ENCODE data around the gene NDE1.

The NDE1 gene

GRCh38 chr16:15739950-15740349, 89.9 kb downstream of the NDE1 start:
- no peaks in the 10 kb centered on the region for H3K79me2 ChIP-seq (ENCODE audit: insufficient read depth, low read length)
- no peaks in the 10 kb centered on the region for H4K20me1 ChIP-seq (ENCODE audit: low read depth, low read length)
- no peak overlapping the region for H3K4me2 ChIP-seq (ENCODE audit: low read depth, low read length, poor library complexity, severe bottlenecking)
- no peaks in the 10 kb centered on the region for H3K36me3 ChIP-seq (ENCODE audit: low read length)
- no peaks in the 10 kb centered on the region for H3K27me3 ChIP-seq (ENCODE audit: low read length)
- H3K9me2 ChIP-seq (replicated peaks; ENCODE audit: insufficient read depth, low read length), result no peaks in the 10 kb centered on the region
- no peaks in the 10 kb centered on the region for H3K9me3 ChIP-seq (ENCODE audit: insufficient read depth, low read length)
- H3K27ac ChIP-seq (ENCODE audit: low read depth, low read length), result no peak overlapping the region
- no peaks in the 10 kb centered on the region for H3F3A ChIP-seq (ENCODE audit: insufficient read depth)
- H3K9ac ChIP-seq (ENCODE audit: low read length), result no peak overlapping the region
- no peak overlapping the region for H2AFZ ChIP-seq (ENCODE audit: low read depth, low read length, severe bottlenecking)
- TF ChIP-seq EZH2phosphoT487 (conservative IDR thresholded peaks at IDR 0.05; ENCODE audit: low read length) (no peak), CTCF (IDR thresholded peaks at IDR 0.05; ENCODE audit: insufficient read depth, low read length, poor library complexity, severe bottlenecking) (no peak)
- no peak overlapping the region for H3K4me3 ChIP-seq (ENCODE audit: insufficient read depth, low read length, poor library complexity, severe bottlenecking)

- Histone ChIP-seq H3K79me2 (ENCODE audit: insufficient read depth, low read length) (no peaks in the 10 kb centered on the region), H3K9me2 (replicated peaks; ENCODE audit: insufficient read depth, low read length) (no peaks in the 10 kb centered on the region), H3K36me3 (ENCODE audit: low read length) (no peaks in the 10 kb centered on the region), H3K9me3 (ENCODE audit: insufficient read depth, low read length) (no peaks in the 10 kb centered on the region), H3K27ac (ENCODE audit: low read depth, low read length) (no peak overlapping the region), H3K27me3 (ENCODE audit: low read length) (no peaks in the 10 kb centered on the region), H3K9ac (ENCODE audit: low read length) (no peak overlapping the region), H3K4me2 (ENCODE audit: low read depth, low read length, poor library complexity, severe bottlenecking) (no peak overlapping the region), H4K20me1 (ENCODE audit: low read depth, low read length) (no peaks in the 10 kb centered on the region), H3F3A (ENCODE audit: insufficient read depth) (no peaks in the 10 kb centered on the region), H3K4me3 (ENCODE audit: insufficient read depth, low read length, poor library complexity, severe bottlenecking) (no peak overlapping the region), H2AFZ (ENCODE audit: low read depth, low read length, severe bottlenecking) (no peak overlapping the region)
- no peak for TF ChIP-seq EZH2phosphoT487 (conservative IDR thresholded peaks at IDR 0.05; ENCODE audit: low read length)
- no peak for TF ChIP-seq CTCF (IDR thresholded peaks at IDR 0.05; ENCODE audit: insufficient read depth, low read length, poor library complexity, severe bottlenecking)
Measured at GRCh38 chr16:15741207-15741871, 91.3 kb downstream of the NDE1 start.

DNA sequence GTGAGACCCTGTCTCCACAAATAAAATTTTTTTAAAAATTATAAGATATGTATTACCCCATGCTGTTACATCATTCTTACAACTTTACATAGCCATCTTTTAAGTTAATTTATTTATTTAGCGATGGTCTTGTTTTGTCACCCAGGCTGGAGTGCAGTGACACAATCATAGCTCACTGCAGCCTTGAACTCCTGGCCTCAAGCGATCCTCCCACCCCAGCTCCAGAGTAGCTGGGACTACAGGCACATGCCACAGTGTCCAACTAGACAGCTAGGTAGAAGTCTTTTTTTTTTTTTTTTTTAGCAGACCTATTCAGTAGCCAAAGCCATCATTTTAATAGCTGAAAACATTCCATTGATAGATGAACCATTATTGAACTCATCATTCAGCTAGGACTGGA, 92.7 kb downstream of the NDE1 start:
- no peak overlapping the region for H3K4me2 ChIP-seq (ENCODE audit: low read depth, low read length, poor library complexity, severe bottlenecking)
- no peak overlapping the region for H2AFZ ChIP-seq (ENCODE audit: low read depth, low read length, severe bottlenecking)
- H3K79me2 ChIP-seq (ENCODE audit: insufficient read depth, low read length), result no peaks in the 10 kb centered on the region
- H3F3A ChIP-seq (ENCODE audit: insufficient read depth), result no peaks in the 10 kb centered on the region
- H3K4me3 ChIP-seq (ENCODE audit: insufficient read depth, low read length, poor library complexity, severe bottlenecking), result no peak overlapping the region
- H3K27ac ChIP-seq (ENCODE audit: low read depth, low read length), result no peak overlapping the region
- no peaks in the 10 kb centered on the region for H4K20me1 ChIP-seq (ENCODE audit: low read depth, low read length)
- TF ChIP-seq EZH2phosphoT487 (conservative IDR thresholded peaks at IDR 0.05; ENCODE audit: low read length) (no peak), CTCF (IDR thresholded peaks at IDR 0.05; ENCODE audit: insufficient read depth, low read length, poor library complexity, severe bottlenecking) (no peak)
- no peaks in the 10 kb centered on the region for H3K9me2 ChIP-seq (replicated peaks; ENCODE audit: insufficient read depth, low read length)
- no peaks in the 10 kb centered on the region for H3K36me3 ChIP-seq (ENCODE audit: low read length)
- H3K9me3 ChIP-seq (ENCODE audit: insufficient read depth, low read length), result no peaks in the 10 kb centered on the region
- H3K27me3 ChIP-seq (ENCODE audit: low read length), result no peaks in the 10 kb centered on the region
- H3K9ac ChIP-seq (ENCODE audit: low read length), result no peak overlapping the region
